ENCODE data around the gene CKS1B.

The CKS1B gene

GRCh38 chr1:154974102-154974807 is at the start of gene CKS1B:
Gene CKS1B, plus strand, starts transcription at chr1:154974681. Its CDS starts 65 bp downstream, at chr1:154974746.
- peak; percentile 100 for DNase-seq (ENCODE audit: low read depth, low spot score)
- H3K27ac ChIP-seq: peak within 1 kb of the TSS; percentile 100

GRCh38 chr1:154925335-154926170 is 48.9 kb upstream of the CKS1B start:
- H3K27ac ChIP-seq: peak overlapping the region; percentile 38
- DNase-seq (ENCODE audit: low read depth, low spot score): no peak

DNA sequence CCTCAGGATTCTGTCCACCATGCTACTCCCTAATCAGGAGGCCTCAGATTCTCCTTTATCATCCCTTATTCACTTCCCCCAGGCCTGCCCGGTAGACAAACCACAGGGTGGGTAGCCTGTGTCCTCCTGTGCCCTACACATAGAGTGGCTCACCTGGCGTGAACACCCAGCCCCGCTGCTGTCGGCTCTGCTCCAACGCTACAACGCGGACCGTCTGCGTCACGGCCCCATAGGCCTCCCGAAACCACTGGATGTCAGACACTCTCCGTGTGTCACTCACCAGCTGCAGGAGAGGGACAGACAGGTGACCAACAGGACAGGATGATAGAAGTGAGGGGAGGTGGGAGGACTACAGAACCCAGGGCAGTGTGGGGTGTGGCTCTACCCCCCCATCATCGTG is 48.3 kb upstream of the CKS1B start:
- DNase-seq (ENCODE audit: low read depth, low spot score): no peak

GRCh38 chr1:154931940-154932487 is 42.5 kb upstream of the CKS1B start:
- peak overlapping the region; percentile 70 for H3K27ac ChIP-seq

More for the DNA sequence above, 48.3 kb upstream of the CKS1B start:
- peak overlapping the region; percentile 38 for H3K27ac ChIP-seq

GRCh38 chr1:154934358-154934948 is 40.0 kb upstream of the CKS1B start:
- DNase-seq (ENCODE audit: low read depth, low spot score): no peak
- H3K27ac ChIP-seq: no peak overlapping the region

More at GRCh38 chr1:154931940-154932487, 42.5 kb upstream of the CKS1B start:
- DNase-seq (ENCODE audit: low read depth, low spot score): no peak

GRCh38 chr1:154935749-154936554 is 38.5 kb upstream of the CKS1B start:
- peak overlapping the region; percentile 97 for H3K27ac ChIP-seq
- DNase-seq (ENCODE audit: low read depth, low spot score): no peak

DNA sequence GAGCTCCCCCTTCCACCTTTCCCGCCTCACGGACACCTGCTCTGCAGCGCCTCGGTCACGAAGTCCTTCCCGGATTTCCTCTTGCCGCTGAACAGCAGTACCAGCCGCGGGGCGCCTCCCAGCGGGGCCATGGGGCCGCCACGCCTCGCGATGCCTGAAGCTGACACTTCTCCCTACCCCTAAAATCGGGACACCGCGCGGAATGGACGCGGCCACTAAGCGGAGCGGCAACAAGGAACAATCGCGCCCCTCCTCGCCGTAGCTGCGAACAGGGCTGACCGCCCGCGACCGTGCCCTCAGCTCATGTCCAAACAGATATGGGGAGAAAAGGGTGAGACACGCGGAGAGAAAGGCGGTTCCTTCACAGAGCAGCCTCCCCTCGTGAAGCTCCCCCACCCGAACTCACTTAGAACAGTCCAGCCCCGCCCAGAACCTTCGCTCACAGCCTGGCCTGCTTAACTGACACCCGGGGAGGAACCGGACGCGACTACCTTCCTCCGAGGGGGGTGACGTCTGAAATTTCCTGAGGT is 37.9 kb upstream of the CKS1B start, which contains the start of gene PMVK:
Gene PMVK (minus strand): TSS at position 165 of the 530 bp plus-strand sequence. CDS start 34 bp downstream, at position 131.
- peak within 1 kb of the TSS; percentile 97 for H3K27ac ChIP-seq
- peak; percentile 83 for DNase-seq (ENCODE audit: low read depth, low spot score)

GRCh38 chr1:154937085-154937987 is 37.1 kb upstream of the CKS1B start:
- peak overlapping the region; percentile 97 for H3K27ac ChIP-seq
- DNase-seq (ENCODE audit: low read depth, low spot score): peak; percentile 87

GRCh38 chr1:154937988-154938386 is 36.5 kb upstream of the CKS1B start:
- H3K27ac ChIP-seq: peak overlapping the region; percentile 97
- DNase-seq (ENCODE audit: low read depth, low spot score): no peak

DNA sequence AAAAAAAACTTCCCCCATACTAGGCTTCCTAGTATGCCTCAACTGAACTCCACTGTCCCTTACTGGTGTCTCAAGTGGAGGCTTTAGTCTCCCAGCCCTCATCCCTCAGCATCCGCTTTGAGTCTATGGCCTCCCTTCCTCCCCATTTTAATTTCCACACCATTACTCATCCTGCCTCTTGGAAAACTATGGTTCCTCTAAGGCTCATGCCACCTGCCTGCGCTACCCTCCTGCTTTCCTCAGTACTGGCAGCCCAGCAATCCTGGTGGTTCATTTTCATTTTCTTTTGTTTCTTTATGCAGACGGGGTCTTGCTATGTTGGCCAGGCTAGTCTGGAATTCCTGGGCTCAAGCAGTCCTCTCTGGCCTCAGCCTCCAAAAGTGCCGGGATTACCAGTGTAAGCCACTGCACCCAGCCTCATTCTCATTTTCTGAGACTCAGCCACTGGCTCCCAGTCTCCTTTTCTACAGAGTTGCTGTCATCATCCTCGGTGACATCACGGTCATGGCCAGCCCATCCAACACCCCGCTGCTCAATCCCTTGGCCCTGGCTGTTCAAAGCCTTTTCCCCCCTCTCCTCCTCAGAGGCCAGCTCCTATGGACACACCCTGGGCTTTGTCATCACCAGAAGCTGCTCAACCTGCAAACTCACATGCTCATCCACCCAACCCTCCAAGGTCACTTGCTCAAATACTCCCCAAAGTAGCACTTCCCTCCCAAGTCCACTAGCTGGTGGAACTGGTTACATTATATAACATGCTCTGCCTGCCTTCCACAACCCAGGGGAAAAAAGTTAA is 35.7 kb upstream of the CKS1B start:
- H3K27ac ChIP-seq: peak overlapping the region; percentile 97
- no peak for DNase-seq (ENCODE audit: low read depth, low spot score)

DNA sequence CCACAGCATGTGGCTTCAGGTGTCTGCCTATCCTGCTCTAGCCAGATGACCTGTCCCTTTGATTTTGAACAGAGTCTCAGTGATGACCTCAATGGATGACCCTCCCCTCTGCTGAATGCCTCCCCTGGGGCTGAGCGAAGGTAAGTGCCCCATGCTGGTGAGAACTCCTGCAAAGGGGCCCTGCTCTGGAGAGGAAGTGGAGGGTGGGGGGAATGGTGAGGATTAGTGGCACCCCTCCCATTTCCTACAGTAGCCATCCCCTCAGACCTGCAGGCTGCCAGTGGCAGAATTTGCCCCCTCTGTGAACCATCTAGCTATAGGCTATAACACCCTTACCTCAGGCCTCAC is 34.3 kb upstream of the CKS1B start:
- no peak for DNase-seq (ENCODE audit: low read depth, low spot score)
- no peak overlapping the region for H3K27ac ChIP-seq

- no peak overlapping the region for H3K27ac ChIP-seq
- DNase-seq (ENCODE audit: low read depth, low spot score): no peak
Observed at GRCh38 chr1:154940651-154941194, 33.8 kb upstream of the CKS1B start.

GRCh38 chr1:154941333-154942013 is 33.0 kb upstream of the CKS1B start:
- H3K27ac ChIP-seq: no peak overlapping the region
- DNase-seq (ENCODE audit: low read depth, low spot score): no peak

- no peak overlapping the region for H3K27ac ChIP-seq
- DNase-seq (ENCODE audit: low read depth, low spot score): no peak
Observed at GRCh38 chr1:154943649-154944400, 30.7 kb upstream of the CKS1B start.

DNA sequence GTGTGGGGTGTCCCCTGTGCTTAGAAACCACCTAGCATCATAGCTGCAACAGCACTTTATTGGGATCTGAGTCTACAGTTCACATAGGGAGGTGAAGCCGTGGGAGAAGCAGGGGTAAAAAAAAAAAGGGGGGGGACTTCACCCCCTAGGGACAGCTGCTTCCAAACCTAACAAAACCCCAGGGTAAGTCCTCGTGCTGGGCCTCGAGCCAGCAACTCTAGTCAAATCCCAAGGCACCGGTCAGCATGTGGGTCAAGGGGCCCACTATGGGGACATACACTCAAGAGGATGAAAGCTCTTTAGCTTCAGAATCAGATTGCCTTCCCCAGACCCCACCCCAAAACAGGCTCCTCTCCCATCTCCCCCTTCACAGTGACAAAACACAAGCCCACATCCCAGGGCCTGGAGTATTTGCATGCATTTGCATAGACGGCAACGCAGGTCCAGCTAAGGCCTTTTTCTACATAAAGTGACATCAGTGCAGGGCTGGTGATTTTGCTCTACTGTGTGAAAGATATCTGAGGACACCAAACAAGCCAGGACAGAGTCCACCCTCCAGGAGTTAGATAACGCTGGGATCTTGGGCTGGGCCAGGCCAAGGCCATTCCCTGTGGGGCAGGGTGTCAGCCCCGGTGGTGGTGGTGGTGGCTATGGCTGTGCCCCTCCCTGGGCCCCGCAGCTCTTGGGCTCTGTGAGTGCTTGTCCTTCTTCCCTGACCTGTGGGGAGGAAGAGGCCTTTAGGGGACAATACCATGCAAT is 29.9 kb upstream of the CKS1B start:
- no peak overlapping the region for H3K27ac ChIP-seq
- no peak for DNase-seq (ENCODE audit: low read depth, low spot score)
